IPS DF 19.7 (cell line): ENCODE measurements around the gene ZNF837.
A peak's percentile ranks its signal among the peaks of the same experiment; 100 is the strongest.
"Not testable (repeated sequence)": the region's sequence is repeated elsewhere in the genome, so short reads cannot be mapped to it uniquely, and the experiment has no call there.

Experiments used
- DNase-seq: peaks from one replicate; pipeline ENCODE4 v3.0.0-alpha.2; 2013; ENCODE audit warnings: low read depth, low spot score

ZNF837 gene

GRCh38 chr19:58351558-58351878 is 29.3 kb downstream of the ZNF837 start:
- no peak for DNase-seq

DNA sequence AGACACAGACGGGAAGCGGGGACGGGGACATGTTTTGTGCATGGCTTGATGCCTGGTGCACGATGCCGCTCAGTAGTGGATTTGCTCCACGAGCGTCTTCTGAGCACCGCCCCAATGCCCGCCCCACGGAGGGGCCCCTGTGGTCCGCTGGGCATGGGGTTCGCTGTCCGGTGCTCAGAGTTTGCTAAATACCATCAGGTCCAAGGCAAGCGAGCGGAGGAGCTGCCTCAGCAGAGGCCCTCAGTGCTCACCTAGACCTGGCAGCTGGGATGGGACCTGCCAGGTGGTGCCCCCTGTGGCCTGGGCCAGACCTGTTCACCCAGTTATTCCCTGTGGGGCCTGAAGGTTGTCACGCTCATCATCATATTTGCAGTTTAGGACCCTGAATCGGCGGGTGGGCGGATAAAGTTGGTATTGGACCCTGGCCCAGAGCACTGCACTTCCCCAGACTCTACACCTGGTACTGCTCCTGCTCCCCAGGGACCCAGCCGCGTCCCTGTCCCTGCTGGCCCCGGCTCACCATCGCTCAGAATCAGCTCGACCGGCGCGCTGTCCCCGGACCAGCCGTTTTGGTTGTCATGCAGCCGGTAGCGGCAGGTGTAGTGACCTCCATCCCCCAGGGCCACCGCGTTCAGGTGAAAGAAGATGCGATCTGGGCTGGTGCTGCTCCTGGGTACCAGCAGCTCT is 29.8 kb downstream of the ZNF837 start:
- no peak for DNase-seq

- DNase-seq = no peak
Observed at GRCh38 chr19:58350001-58350861, 30.6 kb downstream of the ZNF837 start.

DNA sequence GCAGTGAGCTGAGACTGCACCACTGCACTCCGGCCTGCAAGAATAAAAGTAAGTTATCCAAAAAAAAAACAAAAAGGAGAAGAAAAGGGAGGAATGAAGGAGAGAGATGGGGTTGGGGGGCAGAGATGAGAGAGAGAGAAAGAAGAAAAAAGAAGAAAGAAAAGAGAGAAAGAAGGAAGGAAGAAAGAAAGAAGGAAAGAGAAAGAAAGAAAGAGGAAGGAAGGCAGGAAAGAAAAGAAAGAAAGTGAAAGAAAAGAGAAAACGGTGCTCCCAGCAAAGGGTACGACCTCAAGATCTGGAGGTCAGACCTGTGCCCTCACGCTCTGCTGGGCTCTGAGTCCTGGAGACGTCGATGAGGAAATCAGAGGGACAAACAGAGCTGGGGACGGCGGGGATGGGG is 31.2 kb downstream of the ZNF837 start:
- DNase-seq = no peak

GRCh38 chr19:58348080-58348479 is 32.8 kb downstream of the ZNF837 start:
- DNase-seq = not testable (repeated sequence)

DNA sequence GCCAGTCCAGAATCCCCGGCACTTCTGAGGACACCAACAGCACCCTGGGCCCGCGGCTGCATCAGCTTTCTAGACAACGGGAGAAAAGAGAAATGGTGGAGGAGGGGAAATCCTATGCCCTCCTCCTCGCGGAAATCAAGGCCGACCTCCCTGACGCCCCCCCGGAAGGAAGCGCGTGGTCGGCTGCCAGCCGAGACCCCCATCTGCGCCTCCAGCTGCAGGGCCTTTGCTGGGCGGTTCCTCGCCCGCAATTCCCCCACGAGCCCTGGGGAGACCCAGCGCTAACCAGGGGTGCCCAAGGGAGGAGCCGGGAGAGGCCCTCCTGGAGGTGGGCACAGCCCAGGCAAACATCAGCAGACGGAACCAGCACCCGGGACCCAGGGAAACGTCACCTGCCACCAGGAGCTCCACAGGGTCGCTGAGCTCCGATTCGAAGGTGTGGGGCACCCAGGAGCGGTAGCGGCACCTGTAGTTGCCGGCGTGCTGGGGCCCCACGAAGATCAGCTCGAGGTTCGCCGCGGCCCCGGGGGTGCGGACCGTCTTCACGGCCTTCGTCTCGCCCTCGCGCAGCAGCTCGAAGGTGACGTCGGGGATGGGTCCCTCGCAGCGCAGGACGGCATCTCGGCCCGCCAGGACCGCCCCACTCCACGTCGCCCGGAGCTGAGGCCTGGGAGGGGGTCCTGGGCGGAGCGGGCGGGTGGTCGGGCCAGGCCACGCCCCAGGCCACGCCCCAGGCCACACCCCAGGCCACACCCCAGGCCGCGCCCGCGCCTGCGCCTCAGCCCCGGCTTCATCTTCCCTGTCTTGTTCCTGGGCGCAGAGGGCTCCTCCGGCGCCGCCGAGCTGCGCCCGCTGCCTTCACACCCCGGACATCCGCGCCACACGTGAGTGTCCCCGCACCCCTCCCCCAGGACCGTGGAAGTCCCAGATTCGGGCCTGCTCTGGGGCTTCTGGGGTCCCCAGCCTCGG is 33.6 kb downstream of the ZNF837 start:
- no peak for DNase-seq

GRCh38 chr19:58345558-58345957 is 35.3 kb downstream of the ZNF837 start:
- DNase-seq = no peak

DNA sequence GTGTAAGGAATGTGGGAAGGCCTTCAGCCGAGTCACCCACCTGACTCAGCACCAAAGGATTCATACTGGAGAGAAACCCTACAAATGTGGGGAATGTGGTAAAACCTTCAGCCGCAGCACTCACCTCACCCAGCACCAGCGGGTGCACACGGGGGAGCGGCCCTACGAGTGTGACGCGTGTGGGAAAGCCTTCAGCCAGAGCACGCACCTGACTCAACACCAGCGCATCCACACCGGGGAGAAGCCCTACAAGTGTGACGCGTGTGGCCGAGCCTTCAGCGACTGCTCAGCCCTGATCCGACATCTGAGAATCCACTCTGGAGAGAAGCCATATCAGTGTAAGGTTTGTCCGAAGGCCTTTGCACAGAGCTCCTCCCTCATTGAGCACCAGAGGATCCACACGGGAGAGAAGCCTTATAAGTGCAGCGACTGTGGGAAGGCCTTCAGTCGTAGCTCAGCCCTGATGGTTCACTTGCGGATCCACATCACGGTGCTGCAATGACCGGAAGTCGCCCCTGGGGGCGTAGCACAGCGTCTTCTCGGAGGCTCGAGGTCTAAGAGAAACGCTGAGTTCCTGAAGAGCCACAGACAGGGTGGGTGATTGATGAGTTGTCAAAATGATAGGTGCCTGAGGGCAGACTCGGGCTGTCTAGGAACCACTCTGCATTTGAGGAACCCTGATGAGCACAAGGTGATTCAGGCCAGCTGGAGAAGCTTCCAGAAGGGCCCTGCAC is 41.8 kb downstream of the ZNF837 start:
- no peak for DNase-seq

- DNase-seq = no peak
Observed at GRCh38 chr19:58338336-58338735, 42.5 kb downstream of the ZNF837 start.

GRCh38 chr19:58336820-58337219 is 44.0 kb downstream of the ZNF837 start:
- no peak for DNase-seq

- DNase-seq = no peak
Observed at GRCh38 chr19:58336216-58336615, 44.6 kb downstream of the ZNF837 start.

DNA sequence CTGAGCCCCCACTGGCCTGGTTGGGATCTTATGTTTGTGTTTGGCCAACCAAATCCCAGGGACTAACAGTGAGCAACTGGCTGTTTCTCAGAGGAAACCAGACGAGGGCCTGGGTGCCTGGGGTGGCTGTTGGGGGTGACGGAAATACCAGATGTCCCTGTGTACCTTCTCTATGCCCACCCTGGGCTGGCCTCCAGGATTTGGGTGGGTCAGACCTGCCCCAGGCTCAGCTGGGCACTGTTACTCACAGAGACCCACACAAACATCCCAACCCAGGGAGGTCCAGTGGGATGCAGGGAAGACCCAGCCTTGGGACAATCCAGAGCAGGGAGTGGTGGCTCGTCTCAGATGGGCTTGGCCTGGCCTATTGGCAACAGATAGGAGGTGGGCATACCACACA is 45.2 kb downstream of the ZNF837 start:
- DNase-seq = no peak

DNA sequence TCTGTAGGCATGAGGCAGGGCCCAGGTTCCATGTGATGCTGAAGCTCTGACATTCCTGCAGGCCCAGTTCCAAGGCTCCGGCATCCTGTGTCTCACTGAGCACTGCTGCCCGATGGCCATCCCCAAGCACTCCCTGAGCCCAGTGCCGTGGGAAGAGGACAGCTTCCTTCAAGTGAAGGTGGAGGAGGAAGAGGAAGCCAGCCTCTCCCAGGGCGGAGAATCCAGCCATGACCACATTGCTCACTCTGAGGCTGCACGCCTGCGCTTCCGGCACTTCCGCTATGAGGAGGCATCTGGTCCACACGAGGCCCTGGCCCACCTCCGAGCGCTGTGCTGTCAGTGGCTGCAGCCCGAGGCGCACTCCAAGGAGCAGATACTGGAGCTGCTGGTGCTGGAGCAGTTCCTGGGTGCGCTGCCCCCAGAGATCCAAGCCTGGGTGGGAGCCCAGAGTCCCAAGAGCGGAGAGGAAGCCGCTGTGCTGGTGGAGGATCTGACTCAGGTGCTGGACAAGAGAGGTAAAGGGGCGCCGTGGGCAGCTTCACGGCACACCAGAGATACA is 46.1 kb downstream of the ZNF837 start:
- no peak for DNase-seq

- no peak for DNase-seq
Observed at GRCh38 chr19:58332697-58333096, 48.1 kb downstream of the ZNF837 start.

DNA sequence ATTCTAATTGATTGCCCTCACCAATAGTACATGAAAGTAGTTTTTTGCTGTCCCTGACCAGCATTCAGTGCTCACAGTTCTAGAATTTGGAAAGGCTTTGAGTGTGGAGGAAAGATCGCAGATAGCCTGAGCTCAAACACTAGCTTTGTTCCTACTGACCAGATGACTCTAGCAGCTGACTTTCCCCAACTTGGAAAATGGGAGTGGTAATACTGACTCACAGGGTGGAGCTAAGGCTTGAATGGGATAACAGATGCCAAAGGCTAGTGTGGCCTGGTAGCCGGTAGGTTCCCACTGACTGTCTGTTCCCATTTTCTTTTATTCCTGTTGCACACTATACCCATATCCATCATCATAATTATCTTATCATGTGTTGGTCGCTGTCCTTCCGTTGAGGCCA is 50.4 kb downstream of the ZNF837 start:
- no peak for DNase-seq

DNA sequence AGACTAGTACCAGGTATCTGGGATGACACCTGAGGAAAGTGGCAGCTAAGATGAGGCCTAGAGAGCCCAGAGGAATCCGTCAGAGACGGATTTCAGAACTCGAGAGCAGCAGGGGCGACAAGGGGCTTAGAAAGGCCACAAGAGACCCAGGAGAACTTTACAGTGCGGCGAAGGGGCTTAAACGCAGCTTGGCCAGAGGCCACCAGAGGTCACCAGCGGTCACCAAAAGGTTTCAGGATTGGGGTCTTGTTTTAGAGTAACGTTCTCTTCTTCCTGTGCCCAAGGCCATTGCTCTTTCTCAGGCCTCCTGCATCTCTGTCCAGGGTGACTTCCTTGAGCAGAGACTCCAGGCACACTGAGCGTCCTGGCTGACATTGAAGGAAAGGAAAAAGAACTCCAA is 51.8 kb downstream of the ZNF837 start:
- no peak for DNase-seq

GRCh38 chr19:58326914-58327726 is 53.7 kb downstream of the ZNF837 start, which contains the start of gene ZSCAN22:
TSS of gene ZSCAN22 (plus strand) at chr19:58326994. CDS start at chr19:58334803, 7,809 bp downstream.
- DNase-seq = peak; percentile 88

DNA sequence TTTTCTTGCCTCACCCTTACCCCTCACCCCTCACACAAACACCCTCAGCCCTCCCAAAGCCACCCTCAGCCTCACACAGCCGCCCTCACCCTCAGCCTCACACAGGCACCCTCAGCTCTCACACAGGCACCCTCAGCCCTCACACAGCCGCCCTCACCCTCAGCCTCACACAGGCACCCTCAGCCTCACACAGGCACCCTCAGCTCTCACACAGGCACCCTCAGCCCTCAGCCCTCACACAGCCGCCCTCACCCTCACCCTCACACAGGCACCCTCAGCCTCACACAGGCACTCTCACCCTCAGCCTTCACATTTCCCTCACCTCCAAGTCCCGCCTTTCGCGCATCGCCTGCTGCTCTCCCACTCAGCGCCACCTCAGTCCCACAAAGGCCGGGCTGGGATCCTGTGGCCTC is 54.3 kb downstream of the ZNF837 start:
- DNase-seq = no peak

DNA sequence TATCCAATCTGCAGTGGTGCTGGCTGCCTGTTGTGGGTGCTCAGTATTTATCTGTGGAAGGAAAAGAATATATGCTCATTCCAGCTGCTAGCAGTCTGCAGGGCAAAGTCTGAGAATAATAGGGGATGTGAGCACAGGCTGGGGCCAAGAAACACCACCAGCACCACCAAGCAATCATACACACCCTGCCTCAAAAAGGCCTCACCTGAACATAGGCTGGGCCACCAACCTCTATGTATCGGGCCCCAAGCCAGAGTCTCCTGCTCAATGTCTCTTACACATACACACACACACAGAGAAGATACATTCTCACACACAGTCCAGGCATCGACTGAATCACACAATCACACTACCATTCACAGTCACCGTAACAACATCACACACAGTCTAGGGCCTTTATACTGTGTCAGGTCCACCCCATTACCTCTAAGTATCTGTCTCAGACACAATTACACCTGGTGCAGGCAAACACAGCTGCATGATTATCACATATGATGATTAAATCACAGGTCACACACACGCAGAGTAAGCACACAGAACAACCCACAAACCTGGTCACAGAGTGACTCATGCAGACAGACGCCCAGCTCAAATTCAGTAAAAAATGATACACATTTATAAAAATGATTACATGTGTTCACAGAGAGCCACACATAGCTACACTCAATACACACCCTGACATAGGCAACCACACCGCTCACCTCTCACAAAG is 55.4 kb downstream of the ZNF837 start:
- no peak for DNase-seq
